Effector memory CD4-positive, alpha-beta T cell (primary cell): ENCODE data around the gene EPB41.
"Not testable (repeated sequence)": the region's sequence is repeated elsewhere in the genome, so short reads cannot be mapped to it uniquely, and the experiment has no call there.

ENCODE experiments used
- DNase-seq, 3 donors: peaks; one replicate each; pipeline ENCODE4 v3.0.0-alpha.2; 2020
- H3K27ac ChIP-seq: 2 replicates; pipeline ENCODE4 v1.7.0; 2013; ENCODE audit warnings: mild to moderate bottlenecking, low read length, moderate library complexity; ENCODE audit not compliant: insufficient read depth, poor library complexity, severe bottlenecking
- H3K27me3 ChIP-seq: replicated peaks from 2 replicates; pipeline ENCODE4 v1.7.0; 2013; ENCODE audit warnings: mild to moderate bottlenecking, low read length; ENCODE audit not compliant: insufficient read depth, control insufficient read depth, poor library complexity, severe bottlenecking
- H3K36me3 ChIP-seq: 2 replicates; pipeline ENCODE4 v1.7.0; 2013; ENCODE audit warnings: mild to moderate bottlenecking, low read length, moderate library complexity; ENCODE audit not compliant: control insufficient read depth, insufficient read depth
- H3K4me1 ChIP-seq: 2 replicates; pipeline ENCODE4 v1.7.0; 2013; ENCODE audit warnings: low read length, mild to moderate bottlenecking; ENCODE audit not compliant: control insufficient read depth, insufficient read depth, poor library complexity, severe bottlenecking
- H3K4me3 ChIP-seq: 2 replicates; pipeline ENCODE4 v1.7.0; 2013; ENCODE audit warnings: low read length, low read depth, mild to moderate bottlenecking; ENCODE audit not compliant: insufficient read depth, poor library complexity, severe bottlenecking
- H3K9me3 ChIP-seq: 2 replicates; pipeline ENCODE4 v1.7.0; 2013; ENCODE audit warnings: mild to moderate bottlenecking, low read length, moderate library complexity; ENCODE audit not compliant: control insufficient read depth

Gene EPB41

GRCh38 chr1:28936528-28936927, 22.2 kb downstream of the EPB41 start:
- Histone ChIP-seq H3K9me3 (no peaks in the 10 kb centered on the region), H3K4me3 (no peak overlapping the region), H3K4me1 (peaks cover 17% of the 10 kb centered on the region), H3K36me3 (no peaks in the 10 kb centered on the region), H3K27ac (no peak overlapping the region), H3K27me3 (no peaks in the 10 kb centered on the region)
- DNase-seq: no peak

GRCh38 chr1:28943581-28943980, 29.2 kb downstream of the EPB41 start:
- not testable (repeated sequence) for H3K27ac ChIP-seq, H3K27me3 ChIP-seq, H3K9me3 ChIP-seq, H3K36me3 ChIP-seq, H3K4me3 ChIP-seq, H3K4me1 ChIP-seq, DNase-seq

GRCh38 chr1:28950006-28950405, 35.6 kb downstream of the EPB41 start:
- Histone ChIP-seq H3K36me3 (no peaks in the 10 kb centered on the region), H3K9me3 (no peaks in the 10 kb centered on the region), H3K4me1 (peaks cover 3% of the 10 kb centered on the region), H3K27me3 (no peaks in the 10 kb centered on the region), H3K4me3 (no peak overlapping the region), H3K27ac (no peak overlapping the region)
- no peak for DNase-seq

- H3K4me1 ChIP-seq: peaks cover 3% of the 10 kb centered on the region
- no peak overlapping the region for H3K4me3 ChIP-seq
- H3K9me3 ChIP-seq: no peaks in the 10 kb centered on the region
- H3K27ac ChIP-seq: no peak overlapping the region
- H3K27me3 ChIP-seq: no peaks in the 10 kb centered on the region
- DNase-seq: no peak
- no peaks in the 10 kb centered on the region for H3K36me3 ChIP-seq
Observed at GRCh38 chr1:28950449-28950848, 36.1 kb downstream of the EPB41 start.

DNA sequence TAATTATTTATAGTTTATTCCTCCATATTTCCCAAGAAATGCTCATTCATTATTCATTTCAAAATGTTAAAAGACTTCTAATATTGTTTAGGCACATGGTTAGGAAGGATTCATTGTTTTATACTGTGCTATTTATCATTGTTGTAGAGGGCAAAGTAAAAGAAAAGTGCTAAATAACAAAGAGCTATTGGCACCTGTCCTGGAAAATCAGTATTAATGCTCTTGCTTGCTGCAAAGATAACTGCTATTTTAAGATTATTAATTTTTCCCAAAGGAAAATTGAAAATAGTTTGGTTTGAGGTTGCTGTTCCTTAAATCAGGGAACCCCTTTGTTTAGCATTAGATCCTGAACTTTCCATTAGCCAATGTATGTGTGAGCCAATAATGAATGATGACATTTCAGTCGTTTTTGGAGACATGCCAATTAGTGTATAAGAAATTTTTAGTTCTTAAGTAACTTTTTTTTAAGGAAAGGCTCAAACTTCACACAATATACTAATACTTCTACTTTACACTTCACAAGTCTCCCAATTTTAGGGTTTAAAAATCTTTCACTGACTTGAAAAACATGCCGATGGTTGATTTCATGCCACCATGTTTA, 39.9 kb downstream of the EPB41 start:
- no peaks in the 10 kb centered on the region for H3K9me3 ChIP-seq
- peaks cover 3% of the 10 kb centered on the region for H3K4me1 ChIP-seq
- no peak overlapping the region for H3K27ac ChIP-seq
- no peak overlapping the region for H3K4me3 ChIP-seq
- DNase-seq: no peak
- H3K27me3 ChIP-seq: no peaks in the 10 kb centered on the region
- H3K36me3 ChIP-seq: no peaks in the 10 kb centered on the region

DNA sequence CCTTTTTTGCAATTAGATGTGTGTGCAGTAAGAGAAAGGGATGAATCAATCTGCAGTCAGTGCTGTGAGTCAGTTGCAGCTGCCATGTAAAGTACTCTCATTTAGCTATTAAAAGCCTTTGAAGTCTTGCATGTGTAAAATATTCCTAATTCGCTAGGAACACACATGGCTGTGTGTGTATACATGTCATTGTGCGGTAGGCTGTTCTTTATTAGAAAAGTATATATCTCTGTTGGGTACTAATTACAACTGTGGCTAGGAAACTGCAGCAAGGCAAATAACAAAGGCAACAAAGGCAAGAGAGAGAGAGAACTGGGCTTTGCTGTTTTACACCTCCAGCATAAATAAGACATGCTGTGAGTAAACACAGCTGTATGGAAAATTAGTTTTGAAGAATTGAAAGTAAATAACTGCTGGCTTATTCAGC, 41.7 kb downstream of the EPB41 start:
- no peak overlapping the region for H3K27ac ChIP-seq

DNA sequence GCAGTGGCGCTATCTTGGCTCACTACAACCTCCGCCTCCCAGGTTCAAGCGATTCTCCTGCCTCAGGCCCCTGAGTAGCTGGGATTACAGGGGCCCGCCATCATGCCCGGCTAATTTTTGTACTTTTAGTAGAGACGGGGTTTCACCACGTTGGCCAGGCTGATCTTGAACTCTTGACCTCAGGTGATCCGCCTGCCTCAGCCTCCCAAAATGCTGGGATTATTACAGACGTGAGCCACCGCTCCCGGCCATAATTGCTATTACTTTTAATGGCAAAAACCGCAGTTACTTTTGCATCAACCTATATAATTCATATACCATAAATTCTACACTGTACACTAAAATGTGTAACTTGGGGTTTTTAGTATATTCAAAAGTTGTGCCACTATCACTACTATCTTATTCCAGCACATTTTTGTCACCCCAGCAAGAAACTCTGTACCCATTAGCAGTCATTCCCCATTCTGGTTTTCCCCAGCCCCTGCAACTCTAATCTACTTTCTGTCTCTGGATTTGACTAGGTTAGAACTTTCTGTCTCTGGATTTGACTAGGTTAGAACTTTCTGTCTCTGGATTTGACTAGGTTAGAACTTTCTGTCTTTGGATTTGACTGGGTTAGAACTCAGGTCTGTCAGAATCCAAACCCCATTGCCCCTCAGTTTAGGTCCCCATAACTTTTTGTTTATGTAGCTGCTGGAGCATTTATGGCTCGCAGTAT, 47.9 kb downstream of the EPB41 start:
- not testable (repeated sequence) for H3K27ac ChIP-seq, H3K27me3 ChIP-seq, H3K9me3 ChIP-seq, H3K36me3 ChIP-seq, DNase-seq, H3K4me3 ChIP-seq
- H3K4me1 ChIP-seq: peaks cover 19% of the 10 kb centered on the region

More for the DNA sequence above, 41.7 kb downstream of the EPB41 start:
- no peak for DNase-seq
- Histone ChIP-seq H3K27me3 (no peaks in the 10 kb centered on the region), H3K36me3 (no peaks in the 10 kb centered on the region), H3K4me3 (no peak overlapping the region), H3K4me1 (peaks cover 5% of the 10 kb centered on the region), H3K9me3 (no peaks in the 10 kb centered on the region)

GRCh38 chr1:28965271-28965870, 51.0 kb downstream of the EPB41 start:
- Histone ChIP-seq H3K36me3 (no peaks in the 10 kb centered on the region), H3K4me3 (no peak overlapping the region), H3K27me3 (no peaks in the 10 kb centered on the region), H3K4me1 (peaks cover 19% of the 10 kb centered on the region), H3K27ac (peak overlapping the region; percentile 17), H3K9me3 (no peaks in the 10 kb centered on the region)
- no peak for DNase-seq

- Histone ChIP-seq H3K36me3 (no peaks in the 10 kb centered on the region), H3K4me1 (peaks cover 11% of the 10 kb centered on the region), H3K27ac (no peak overlapping the region), H3K4me3 (no peak overlapping the region), H3K9me3 (no peaks in the 10 kb centered on the region), H3K27me3 (no peaks in the 10 kb centered on the region)
- no peak for DNase-seq
Observed at GRCh38 chr1:28966617-28967016, 52.2 kb downstream of the EPB41 start.
